Skeletal muscle satellite cell (primary cell): ENCODE data around the gene ADCY7.

Experiments used
- H3K27me3 ChIP-seq: 2 replicates; pipeline ENCODE4 v1.7.0; 2013; ENCODE audit warnings: low read length; ENCODE audit not compliant: control insufficient read depth, insufficient read depth
- H3K36me3 ChIP-seq: 2 replicates; pipeline ENCODE4 v1.7.0; 2013; ENCODE audit warnings: mild to moderate bottlenecking, control low read depth, low read length; ENCODE audit not compliant: insufficient read depth
- H3K4me1 ChIP-seq: 2 replicates; pipeline ENCODE4 v1.7.0; 2013; ENCODE audit warnings: low read length; ENCODE audit not compliant: control insufficient read depth, insufficient read depth
- H3K4me2 ChIP-seq: 2 replicates; pipeline ENCODE4 v1.7.0; 2013; ENCODE audit warnings: mild to moderate bottlenecking, low read length
- H3K4me3 ChIP-seq: 2 replicates; pipeline ENCODE4 v1.7.0; 2013; ENCODE audit warnings: low read length
- H3K9ac ChIP-seq: 2 replicates; pipeline ENCODE4 v1.7.0; 2013; ENCODE audit warnings: mild to moderate bottlenecking, low read depth, low read length, moderate library complexity
- H3K9me3 ChIP-seq: replicated peaks from 2 replicates; pipeline ENCODE4 v1.7.0; 2013; ENCODE audit warnings: mild to moderate bottlenecking, control low read depth, low read length

ADCY7 gene

DNA sequence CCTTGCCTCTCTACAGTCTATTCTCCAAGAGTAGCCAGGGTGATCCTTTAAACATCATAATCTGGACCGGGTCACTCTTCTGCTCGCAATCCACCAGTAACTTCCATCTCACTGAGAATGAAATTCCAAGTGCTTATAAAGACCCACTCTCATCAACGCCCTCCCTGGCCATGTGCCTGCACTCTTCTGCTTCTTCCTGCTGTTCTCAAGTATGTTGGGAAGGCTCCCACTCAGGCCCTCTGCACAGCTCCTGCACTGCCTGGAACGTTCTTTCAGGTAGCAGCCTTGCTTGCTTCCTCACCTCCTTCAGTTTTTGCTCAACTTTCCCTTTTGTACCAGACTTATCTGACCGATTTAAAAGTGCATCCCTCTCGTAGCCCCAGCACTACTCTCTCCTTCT is 58.0 kb downstream of the ADCY7 start:
- Histone ChIP-seq H3K36me3 (peaks cover 56% of the 10 kb centered on the region), H3K9ac (no peak overlapping the region), H3K4me1 (peaks cover 12% of the 10 kb centered on the region), H3K4me2 (no peak overlapping the region), H3K27me3 (no peaks in the 10 kb centered on the region), H3K9me3 (no peaks in the 10 kb centered on the region), H3K4me3 (no peak overlapping the region)

DNA sequence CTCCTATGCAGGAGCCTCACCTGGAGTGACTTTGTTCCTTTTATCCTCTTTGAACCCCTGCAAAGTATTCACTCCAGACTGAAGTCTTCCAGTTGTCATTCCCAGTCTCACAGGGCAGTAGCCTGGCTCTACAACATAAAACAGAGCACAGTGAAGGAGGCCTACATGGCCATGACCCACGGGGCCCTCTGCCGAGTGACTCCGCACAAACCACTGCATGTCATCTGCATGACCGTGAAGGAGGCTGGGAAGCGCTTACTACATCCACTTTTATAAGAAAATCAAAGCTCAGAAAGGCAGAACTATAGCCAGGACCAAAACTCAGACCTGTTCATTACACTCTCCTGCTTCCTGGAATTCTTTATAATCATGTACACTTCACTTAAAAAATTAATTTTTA is 59.9 kb downstream of the ADCY7 start:
- peaks cover 41% of the 10 kb centered on the region for H3K36me3 ChIP-seq
- no peak overlapping the region for H3K9ac ChIP-seq

DNA sequence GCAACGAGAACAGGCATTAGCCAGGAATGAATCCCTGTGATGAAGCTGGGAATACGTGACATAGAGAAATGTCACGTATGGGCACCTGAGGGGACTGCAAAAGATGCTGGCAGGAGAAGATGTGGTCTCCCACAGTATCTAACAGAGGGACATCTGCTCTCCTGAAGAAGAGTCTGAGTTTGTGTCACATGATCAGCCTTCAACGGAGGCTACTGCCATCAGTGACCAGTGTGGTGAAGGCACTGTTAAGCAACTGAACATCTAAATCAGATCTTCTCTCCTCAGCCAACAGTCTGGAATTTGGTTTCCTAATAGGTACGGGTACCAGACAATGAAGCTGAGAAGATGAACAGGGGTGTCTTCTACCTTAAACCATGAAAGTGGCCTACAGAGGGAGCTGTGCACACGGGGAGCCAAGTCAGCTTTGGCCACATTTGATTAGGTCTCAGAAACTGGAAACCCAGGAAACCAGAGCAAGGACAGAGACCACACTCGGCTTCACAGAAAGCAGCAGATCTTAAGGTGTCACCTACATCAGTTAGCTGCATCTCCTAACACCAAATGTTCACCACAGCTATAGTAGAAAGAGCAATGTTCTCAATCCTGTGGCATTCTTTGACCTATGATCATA is 60.6 kb downstream of the ADCY7 start:
- Histone ChIP-seq H3K9ac (no peak overlapping the region), H3K4me1 (peaks cover 12% of the 10 kb centered on the region), H3K9me3 (no peaks in the 10 kb centered on the region), H3K4me3 (no peak overlapping the region), H3K27me3 (no peaks in the 10 kb centered on the region), H3K4me2 (no peak overlapping the region), H3K36me3 (peaks cover 40% of the 10 kb centered on the region)

More for the DNA sequence above, 59.9 kb downstream of the ADCY7 start:
- Histone ChIP-seq H3K9me3 (no peaks in the 10 kb centered on the region), H3K4me2 (no peak overlapping the region), H3K4me3 (no peak overlapping the region), H3K27me3 (no peaks in the 10 kb centered on the region), H3K4me1 (peaks cover 12% of the 10 kb centered on the region)

DNA sequence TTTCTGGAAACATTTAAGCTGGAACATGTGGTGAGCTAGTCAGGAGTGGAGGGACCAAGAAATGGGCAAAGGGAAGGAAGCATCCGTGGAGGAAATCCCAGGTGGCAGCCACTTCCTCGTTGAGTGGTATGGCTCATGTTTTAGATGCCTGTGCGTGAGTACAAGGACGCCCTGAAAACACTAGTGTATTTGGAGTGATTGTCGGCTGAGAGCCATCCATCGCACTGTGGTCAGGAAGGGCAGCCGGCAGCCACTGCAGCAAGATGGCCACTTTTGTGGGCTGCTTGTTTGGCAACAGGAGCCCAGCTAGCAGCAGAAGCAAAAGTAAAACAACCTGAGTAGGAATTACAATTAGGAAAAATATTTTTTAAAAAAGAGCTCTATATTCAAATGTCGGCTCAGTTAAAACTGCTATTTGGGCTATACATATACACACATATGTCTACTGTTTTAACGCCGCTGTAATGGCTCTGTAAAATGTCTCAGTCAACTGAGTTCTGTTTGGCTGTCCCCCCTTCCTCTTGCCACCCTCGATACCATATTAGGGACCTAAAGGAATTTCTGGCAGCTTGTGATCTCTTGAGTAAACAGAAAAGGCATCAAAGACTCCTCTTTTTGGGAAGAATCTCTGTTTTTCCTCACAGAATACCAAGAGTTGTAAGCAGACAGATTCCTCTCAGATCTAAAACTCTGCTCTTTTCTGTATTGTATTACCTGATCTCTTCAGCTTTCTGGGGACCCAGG is 63.3 kb downstream of the ADCY7 start:
- Histone ChIP-seq H3K4me3 (no peak overlapping the region), H3K9ac (no peak overlapping the region), H3K4me2 (no peak overlapping the region), H3K36me3 (peaks cover 34% of the 10 kb centered on the region), H3K27me3 (no peaks in the 10 kb centered on the region), H3K9me3 (no peaks in the 10 kb centered on the region), H3K4me1 (no peaks in the 10 kb centered on the region)

DNA sequence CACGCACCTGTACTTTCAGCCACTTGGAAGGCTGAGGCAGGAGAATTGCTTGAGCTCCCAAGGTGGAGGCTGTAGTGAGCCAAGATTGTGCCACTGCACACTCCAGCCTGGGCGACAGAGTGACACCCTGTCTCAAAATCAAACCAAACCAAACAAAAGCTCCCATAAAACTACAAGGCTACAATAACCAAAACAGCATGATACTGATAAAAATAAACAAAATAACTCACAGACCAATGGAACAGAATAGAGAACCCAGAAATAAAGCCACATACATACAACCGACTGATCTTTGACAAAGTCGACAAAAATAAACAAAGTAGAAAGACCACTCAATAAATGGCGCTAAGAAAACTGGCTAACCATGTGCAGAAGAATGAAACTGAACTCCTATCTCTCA is 65.2 kb downstream of the ADCY7 start:
- no peaks in the 10 kb centered on the region for H3K27me3 ChIP-seq
- peaks cover 6% of the 10 kb centered on the region for H3K4me1 ChIP-seq
- H3K9ac ChIP-seq = no peak overlapping the region
- no peaks in the 10 kb centered on the region for H3K9me3 ChIP-seq
- H3K36me3 ChIP-seq = peaks cover 28% of the 10 kb centered on the region
- no peak overlapping the region for H3K4me3 ChIP-seq
- H3K4me2 ChIP-seq = no peak overlapping the region

DNA sequence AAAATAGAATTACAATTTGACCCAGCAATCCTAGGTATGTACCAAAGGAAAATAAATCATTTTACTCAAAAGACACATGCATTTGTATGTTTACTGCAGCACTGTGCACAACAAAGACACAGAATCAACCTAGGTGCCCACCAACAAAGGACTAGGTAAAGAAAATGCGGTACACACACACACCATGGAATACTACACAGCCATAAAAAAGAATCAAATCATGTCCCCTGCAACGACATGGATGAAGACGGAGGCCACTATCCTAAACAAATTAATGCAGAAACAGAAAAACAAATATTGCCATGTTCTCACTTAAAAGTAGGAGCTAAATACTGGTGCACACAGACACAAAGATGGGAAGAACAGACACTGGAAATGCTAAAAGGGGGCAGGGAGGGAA is 66.2 kb downstream of the ADCY7 start:
- no peak overlapping the region for H3K4me2 ChIP-seq
- H3K36me3 ChIP-seq = peaks cover 28% of the 10 kb centered on the region
- peaks cover 12% of the 10 kb centered on the region for H3K4me1 ChIP-seq
- no peak overlapping the region for H3K9ac ChIP-seq
- H3K9me3 ChIP-seq = no peaks in the 10 kb centered on the region
- no peak overlapping the region for H3K4me3 ChIP-seq
- H3K27me3 ChIP-seq = no peaks in the 10 kb centered on the region

DNA sequence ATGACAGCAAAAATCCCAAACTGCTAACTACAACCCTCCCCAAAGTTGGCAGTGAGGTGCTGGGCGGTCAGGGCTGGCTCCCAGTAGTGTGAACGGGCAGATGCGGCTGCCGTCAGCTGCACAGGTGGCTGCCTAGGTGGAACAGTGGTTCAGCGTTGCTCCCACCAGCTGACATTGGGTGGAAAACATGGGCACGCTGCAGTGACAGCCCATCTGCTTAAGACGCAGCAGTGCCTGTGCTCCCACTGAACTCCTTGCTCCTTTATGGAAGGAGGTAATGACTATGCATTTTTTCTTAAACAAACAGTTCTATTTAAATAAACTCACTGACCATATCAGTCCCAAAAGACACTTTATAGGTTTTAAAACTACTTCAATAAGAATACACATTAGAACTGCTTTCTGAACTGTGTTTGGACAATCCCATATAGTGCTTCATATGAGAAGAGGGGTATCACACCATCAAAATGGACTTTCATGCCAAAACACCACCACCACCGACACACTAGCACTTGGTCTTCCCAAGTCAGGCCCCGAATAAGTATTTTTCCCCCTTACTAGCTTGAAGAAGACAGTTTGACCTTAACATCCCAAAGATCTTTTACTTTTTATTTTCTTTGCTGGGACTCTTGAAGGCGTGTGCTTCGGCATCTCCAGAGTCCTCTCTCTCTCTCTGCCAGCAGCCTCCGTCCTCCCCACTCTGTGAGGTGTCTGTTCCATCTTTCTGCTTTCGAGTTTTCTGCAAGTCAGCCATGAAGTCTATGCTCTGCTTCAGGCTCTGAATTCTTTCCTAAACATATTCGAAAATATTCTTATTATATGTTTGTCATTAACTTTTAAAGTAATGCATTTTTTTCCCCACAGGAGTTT is 68.0 kb downstream of the ADCY7 start:
- Histone ChIP-seq H3K4me2 (no peak overlapping the region), H3K9me3 (no peaks in the 10 kb centered on the region), H3K4me1 (peaks cover 24% of the 10 kb centered on the region), H3K27me3 (no peaks in the 10 kb centered on the region), H3K9ac (no peak overlapping the region), H3K36me3 (peaks cover 31% of the 10 kb centered on the region), H3K4me3 (no peak overlapping the region)

DNA sequence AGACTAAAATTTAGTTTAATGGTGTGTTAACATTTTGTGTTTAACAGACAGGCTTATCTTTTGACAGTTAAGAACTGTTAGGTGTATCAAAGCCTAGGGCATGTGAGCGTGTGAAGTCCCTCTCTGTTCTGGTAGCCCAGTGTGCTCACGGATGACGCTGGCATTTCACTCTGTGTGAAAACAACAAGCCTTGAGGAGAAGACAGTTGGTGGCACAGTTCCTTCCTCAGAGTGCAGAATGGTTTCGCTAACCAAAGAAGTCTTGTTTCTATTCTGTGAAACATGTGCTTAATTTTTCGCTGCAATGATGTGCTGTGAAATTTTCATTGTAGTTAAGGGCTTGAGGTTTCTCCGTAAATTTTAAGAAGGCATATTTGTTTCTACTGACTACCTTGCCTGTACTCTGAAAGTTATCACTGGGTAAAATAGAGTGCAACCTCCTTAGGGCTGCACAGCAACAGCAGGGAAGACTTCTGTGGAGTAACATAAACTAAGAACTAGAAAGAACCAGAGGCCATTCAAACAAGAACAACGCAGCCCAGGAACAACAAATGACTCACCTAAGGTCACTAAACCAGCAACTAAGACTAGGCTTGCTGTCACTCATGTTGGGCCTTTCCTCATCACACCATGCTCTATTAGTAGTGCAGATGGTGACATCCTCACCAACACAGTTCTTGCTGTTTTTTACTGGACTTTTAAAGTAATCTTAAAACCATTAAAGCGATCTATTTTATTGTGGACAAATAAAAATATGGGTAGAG is 69.0 kb downstream of the ADCY7 start:
- H3K36me3 ChIP-seq = peaks cover 31% of the 10 kb centered on the region
- H3K27me3 ChIP-seq = no peaks in the 10 kb centered on the region
- no peak overlapping the region for H3K4me2 ChIP-seq
- H3K4me1 ChIP-seq = peaks cover 25% of the 10 kb centered on the region
- H3K9me3 ChIP-seq = no peaks in the 10 kb centered on the region
- no peak overlapping the region for H3K4me3 ChIP-seq
- no peak overlapping the region for H3K9ac ChIP-seq

DNA sequence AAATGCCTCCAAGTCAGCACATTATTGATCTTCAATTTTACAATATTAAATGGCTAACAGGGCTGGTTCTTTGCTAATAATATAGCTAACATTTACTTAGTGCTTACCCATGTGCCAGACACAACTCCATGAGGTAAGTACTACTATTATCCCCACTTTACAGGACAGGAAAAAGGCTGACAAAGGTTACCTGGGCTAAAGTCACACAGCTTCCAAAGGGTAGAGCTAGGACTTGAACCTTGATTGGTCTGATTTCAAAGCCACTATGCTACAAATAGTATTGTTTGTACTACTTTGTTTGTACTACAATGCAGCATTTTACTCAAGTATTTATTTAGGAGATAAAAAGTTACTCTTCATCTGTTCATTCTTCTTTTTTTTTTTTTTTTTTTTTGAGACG is 70.5 kb downstream of the ADCY7 start:
- H3K4me2 ChIP-seq = no peak overlapping the region
- peaks cover 27% of the 10 kb centered on the region for H3K36me3 ChIP-seq
- no peaks in the 10 kb centered on the region for H3K9me3 ChIP-seq
- H3K9ac ChIP-seq = no peak overlapping the region
- H3K27me3 ChIP-seq = no peaks in the 10 kb centered on the region
- peaks cover 29% of the 10 kb centered on the region for H3K4me1 ChIP-seq
- no peak overlapping the region for H3K4me3 ChIP-seq

DNA sequence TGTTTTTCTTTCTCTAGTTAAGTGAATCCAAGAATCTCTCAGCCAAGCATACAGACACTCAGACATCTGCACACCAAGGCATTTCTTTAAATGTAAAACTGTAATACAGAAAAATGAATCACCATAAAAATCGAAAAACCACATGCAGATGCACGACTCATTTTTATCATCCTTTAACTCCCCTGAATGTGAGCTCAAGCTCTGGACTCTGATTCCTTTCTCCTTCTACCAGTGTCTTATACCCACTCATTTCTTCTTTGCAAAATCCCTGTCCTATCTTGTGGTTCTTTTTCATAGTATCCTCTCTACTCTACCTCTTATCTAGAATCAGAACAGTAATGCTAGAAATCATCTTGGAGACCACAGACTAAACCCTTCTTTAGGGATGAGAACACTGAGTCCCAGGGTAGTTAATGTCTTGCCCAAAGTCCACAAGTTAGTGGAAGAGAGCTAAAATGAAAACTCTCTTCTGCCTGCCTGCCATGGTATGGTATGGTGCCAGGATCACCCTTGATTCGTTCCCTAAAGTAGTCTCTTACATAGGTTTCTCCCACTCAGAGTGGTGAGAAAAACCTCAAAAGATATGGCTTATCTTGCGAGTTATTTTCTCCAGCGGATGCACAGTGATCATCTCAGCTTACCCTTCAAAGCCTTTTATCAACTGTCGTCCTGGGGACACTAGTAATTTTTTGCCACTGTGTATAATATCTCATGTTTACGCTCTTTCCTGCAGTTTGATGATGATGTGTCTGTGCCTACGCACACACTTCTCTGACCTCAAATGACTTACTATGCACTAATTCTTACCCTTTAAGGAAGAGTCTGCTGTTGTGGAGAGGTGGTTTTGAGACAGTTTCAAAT is 72.2 kb downstream of the ADCY7 start:
- Histone ChIP-seq H3K9ac (no peak overlapping the region), H3K36me3 (peaks cover 17% of the 10 kb centered on the region), H3K27me3 (no peaks in the 10 kb centered on the region), H3K4me1 (peaks cover 29% of the 10 kb centered on the region), H3K4me2 (no peak overlapping the region), H3K4me3 (no peak overlapping the region), H3K9me3 (no peaks in the 10 kb centered on the region)
